HG03039 (cell line): Measurements from ENCODE around the gene PODXL2.

Experiments used
- ATAC-seq: cut with Tn5 transposase; IDR thresholded peaks from one replicate; pipeline ENCODE4 v1.9.1; 2021; ENCODE audit warnings: mild to moderate bottlenecking, moderate library complexity; ENCODE audit not compliant: unreplicated experiment

PODXL2 gene

GRCh38 chr3:127720161-127720823 is 91.3 kb downstream of the PODXL2 start:
- no peak for ATAC-seq

DNA sequence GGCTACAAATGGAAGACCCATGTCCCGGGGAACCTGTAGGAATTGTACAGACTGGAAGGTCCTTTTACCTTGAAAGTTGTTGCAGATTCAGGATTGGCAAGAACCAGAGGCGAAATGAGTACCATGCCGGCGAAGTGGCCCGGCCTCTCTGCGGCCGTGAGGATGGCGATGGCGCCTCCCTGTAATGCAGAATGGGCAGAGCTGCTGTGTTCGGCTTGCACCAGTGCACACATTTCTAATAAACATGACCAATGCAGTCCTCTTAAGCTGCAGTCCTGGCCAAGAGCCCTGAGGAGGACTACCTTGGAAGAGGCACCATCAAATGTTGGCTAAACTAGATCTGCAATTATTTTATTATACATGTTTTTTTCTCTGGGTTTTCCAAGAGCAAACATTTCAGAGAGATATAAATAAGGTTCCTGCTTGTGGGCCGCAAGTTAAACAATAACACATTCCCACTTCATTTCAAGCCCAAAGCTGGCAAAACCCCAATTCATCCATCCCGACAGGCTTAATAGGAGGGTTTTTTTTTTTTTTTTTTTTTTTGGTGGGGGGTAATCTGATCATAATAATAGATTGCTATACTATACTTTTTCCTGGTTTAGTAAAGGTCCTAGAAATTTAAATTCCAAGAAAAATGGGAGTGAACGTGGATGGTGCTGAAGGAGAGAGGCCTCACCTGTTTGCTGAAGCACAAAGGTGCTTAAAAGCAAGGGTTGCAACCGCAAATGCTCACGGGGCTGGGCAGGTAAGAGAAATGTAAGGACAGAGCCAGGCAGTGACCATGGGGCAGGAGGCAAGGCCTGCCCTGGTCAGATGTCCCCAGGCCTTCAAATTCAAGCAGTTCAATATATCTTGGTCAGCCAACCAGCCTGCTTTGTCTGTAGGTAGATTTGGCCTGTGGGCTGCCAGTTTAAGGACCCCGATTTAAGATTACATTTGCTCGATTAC is 92.3 kb downstream of the PODXL2 start:
- ATAC-seq = no peak

GRCh38 chr3:127722091-127722784 is 93.3 kb downstream of the PODXL2 start:
- no peak for ATAC-seq
